HEK293 (cell line): ENCODE data around the gene CASTOR2.
A peak's percentile ranks its signal among the peaks of the same experiment; 100 is the strongest.

ENCODE experiments used
- CTCF ChIA-PET: fragments of 350-600 bp; formaldehyde crosslinking; extraction: SDS; loops from one replicate; lab custom pipeline; 2021; ENCODE audit warnings: antibody characterized with exemption; lab: Yijun Ruan, JAX
- POLR2A ChIA-PET: fragments of 300-600 bp; formaldehyde crosslinking; extraction: SDS; loops from one replicate; lab custom pipeline; 2020; ENCODE audit warnings: antibody characterized with exemption, inconsistent platforms; lab: Yijun Ruan, JAX
- H3K27ac ChIP-seq: fragments of 200-500 bp; sonication (Bioruptor generic); 2 replicates; pipeline ENCODE4 v1.5.1; 2014; ENCODE audit warnings: low read depth, low read length, control low read depth, inconsistent platforms; ENCODE audit errors: extremely low read depth
- H3K36me3 ChIP-seq, 2 experiments: fragments of 200-500 bp in 1 of 2; sonication (Bioruptor generic) in 1 of 2; 1 replicate in 1 of 2; 2 replicates in 1 of 2; pipeline ENCODE4 v1.5.1; 2014 to 2017; ENCODE audit warnings: inconsistent platforms in 2 of 2, low read length in 2 of 2; ENCODE audit not compliant: control insufficient read depth in 2 of 2, insufficient read depth in 1 of 2
- H3K4me1 ChIP-seq: fragments of 200-500 bp; sonication (Bioruptor generic); 2 replicates; pipeline ENCODE4 v1.5.1; 2014; ENCODE audit warnings: mild to moderate bottlenecking, low read length, inconsistent platforms; ENCODE audit not compliant: control insufficient read depth, insufficient read depth
- H3K4me3 ChIP-seq: 2 replicates; pipeline ENCODE4 v1.5.1; 2011; ENCODE audit warnings: low read depth, mild to moderate bottlenecking, control low read depth, low read length, moderate library complexity
- H3K9me3 ChIP-seq: fragments of 200-500 bp; sonication (Bioruptor generic); 2 replicates; pipeline ENCODE4 v1.5.1; 2014; ENCODE audit warnings: low read depth, low read length, inconsistent platforms; ENCODE audit not compliant: control insufficient read depth, insufficient read depth
- AEBP2 ChIP-seq: fragments of 450-650 bp; formaldehyde crosslinking; IDR thresholded peaks from 2 replicates; pipeline ENCODE4 v1.5.1; 2016; ENCODE audit warnings: missing biosample characterization, missing genetic modification characterization, borderline replicate concordance
- EGR2 ChIP-seq: fragments of 450-650 bp; formaldehyde crosslinking; IDR thresholded peaks from 2 replicates; pipeline ENCODE4 v1.5.1; 2016; ENCODE audit warnings: low read depth, missing biosample characterization, missing genetic modification characterization
- FEZF1 ChIP-seq: fragments of 450-650 bp; formaldehyde crosslinking; IDR thresholded peaks from 2 replicates; pipeline ENCODE4 v1.5.1; 2016; ENCODE audit warnings: missing biosample characterization, missing genetic modification characterization
- GFI1B ChIP-seq: fragments of 450-650 bp; formaldehyde crosslinking; IDR thresholded peaks from 2 replicates; pipeline ENCODE4 v1.5.1; 2016; ENCODE audit warnings: missing biosample characterization, missing genetic modification characterization
- HIC1 ChIP-seq: fragments of 450-650 bp; formaldehyde crosslinking; IDR thresholded peaks from 2 replicates; pipeline ENCODE4 v1.5.1; 2016; ENCODE audit warnings: missing biosample characterization, missing genetic modification characterization
- HOXC10 ChIP-seq: sonication (generic); formaldehyde crosslinking; IDR thresholded peaks from 2 replicates; pipeline ENCODE4 v1.8.1; 2023; ENCODE audit warnings: mild to moderate bottlenecking, missing genetic modification reagents
- WT1 ChIP-seq: fragments of 450-650 bp; formaldehyde crosslinking; IDR thresholded peaks from 2 replicates; pipeline ENCODE4 v1.5.1; 2016; ENCODE audit warnings: missing biosample characterization, missing genetic modification characterization
- ZBTB1 ChIP-seq: fragments of 450-650 bp; formaldehyde crosslinking; IDR thresholded peaks from 2 replicates; pipeline ENCODE4 v1.5.1; 2016; ENCODE audit warnings: missing biosample characterization, missing genetic modification characterization
- ZFP3 ChIP-seq: fragments of 450-650 bp; formaldehyde crosslinking; IDR thresholded peaks from 2 replicates; pipeline ENCODE4 v1.5.1; 2016; ENCODE audit warnings: low read depth, missing biosample characterization, missing genetic modification characterization
- ZNF133 ChIP-seq: fragments of 450-650 bp; formaldehyde crosslinking; IDR thresholded peaks from 2 replicates; pipeline ENCODE4 v1.5.1; 2016; ENCODE audit warnings: missing biosample characterization, missing genetic modification characterization
- ZNF146 ChIP-seq: fragments of 450-650 bp; formaldehyde crosslinking; IDR thresholded peaks from 2 replicates; pipeline ENCODE4 v1.5.1; 2016; ENCODE audit warnings: missing biosample characterization, missing genetic modification characterization
- ZNF16 ChIP-seq: fragments of 450-650 bp; formaldehyde crosslinking; IDR thresholded peaks from 2 replicates; pipeline ENCODE4 v1.5.1; 2016; ENCODE audit warnings: low read depth, missing biosample characterization, missing genetic modification characterization
- ZNF169 ChIP-seq: fragments of 450-650 bp; formaldehyde crosslinking; IDR thresholded peaks from 2 replicates; pipeline ENCODE4 v1.5.1; 2016; ENCODE audit warnings: missing biosample characterization, missing genetic modification characterization
- ZNF501 ChIP-seq: fragments of 450-650 bp; formaldehyde crosslinking; IDR thresholded peaks from 2 replicates; pipeline ENCODE4 v1.5.1; 2016; ENCODE audit warnings: missing biosample characterization, missing genetic modification characterization
- ZNF529 ChIP-seq: fragments of 450-650 bp; formaldehyde crosslinking; IDR thresholded peaks from 2 replicates; pipeline ENCODE4 v1.5.1; 2017; ENCODE audit warnings: missing genetic modification characterization, missing biosample characterization; ENCODE audit not compliant: insufficient replicate concordance
- ZNF623 ChIP-seq: fragments of 450-650 bp; formaldehyde crosslinking; IDR thresholded peaks from 2 replicates; pipeline ENCODE4 v1.5.1; 2016; ENCODE audit warnings: missing biosample characterization, missing genetic modification characterization
- ZNF629 ChIP-seq: fragments of 450-650 bp; formaldehyde crosslinking; IDR thresholded peaks from 2 replicates; pipeline ENCODE4 v1.5.1; 2017; ENCODE audit warnings: missing biosample characterization, missing genetic modification characterization
- ZNF692 ChIP-seq: fragments of 450-650 bp; formaldehyde crosslinking; IDR thresholded peaks from 2 replicates; pipeline ENCODE4 v1.5.1; 2016; ENCODE audit warnings: missing biosample characterization, missing genetic modification characterization
- ZSCAN23 ChIP-seq: fragments of 450-650 bp; formaldehyde crosslinking; IDR thresholded peaks from 2 replicates; pipeline ENCODE4 v1.5.1; 2016; ENCODE audit warnings: missing biosample characterization, missing genetic modification characterization
- TF ChIP-seq, protein P1 (sequence below): fragments of 450-650 bp; formaldehyde crosslinking; IDR thresholded peaks from 2 replicates; pipeline ENCODE4 v1.5.1; 2016; ENCODE audit warnings: missing biosample characterization, missing genetic modification characterization
- TF ChIP-seq, protein P2 (sequence below): fragments of 450-650 bp; formaldehyde crosslinking; IDR thresholded peaks from 2 replicates; pipeline ENCODE4 v1.5.1; 2017; ENCODE audit warnings: missing biosample characterization, missing genetic modification characterization
- TF ChIP-seq, protein P3 (sequence below): fragments of 450-650 bp; formaldehyde crosslinking; IDR thresholded peaks from 2 replicates; pipeline ENCODE4 v1.5.1; 2017; ENCODE audit warnings: missing biosample characterization, missing genetic modification characterization

CASTOR2 gene

DNA sequence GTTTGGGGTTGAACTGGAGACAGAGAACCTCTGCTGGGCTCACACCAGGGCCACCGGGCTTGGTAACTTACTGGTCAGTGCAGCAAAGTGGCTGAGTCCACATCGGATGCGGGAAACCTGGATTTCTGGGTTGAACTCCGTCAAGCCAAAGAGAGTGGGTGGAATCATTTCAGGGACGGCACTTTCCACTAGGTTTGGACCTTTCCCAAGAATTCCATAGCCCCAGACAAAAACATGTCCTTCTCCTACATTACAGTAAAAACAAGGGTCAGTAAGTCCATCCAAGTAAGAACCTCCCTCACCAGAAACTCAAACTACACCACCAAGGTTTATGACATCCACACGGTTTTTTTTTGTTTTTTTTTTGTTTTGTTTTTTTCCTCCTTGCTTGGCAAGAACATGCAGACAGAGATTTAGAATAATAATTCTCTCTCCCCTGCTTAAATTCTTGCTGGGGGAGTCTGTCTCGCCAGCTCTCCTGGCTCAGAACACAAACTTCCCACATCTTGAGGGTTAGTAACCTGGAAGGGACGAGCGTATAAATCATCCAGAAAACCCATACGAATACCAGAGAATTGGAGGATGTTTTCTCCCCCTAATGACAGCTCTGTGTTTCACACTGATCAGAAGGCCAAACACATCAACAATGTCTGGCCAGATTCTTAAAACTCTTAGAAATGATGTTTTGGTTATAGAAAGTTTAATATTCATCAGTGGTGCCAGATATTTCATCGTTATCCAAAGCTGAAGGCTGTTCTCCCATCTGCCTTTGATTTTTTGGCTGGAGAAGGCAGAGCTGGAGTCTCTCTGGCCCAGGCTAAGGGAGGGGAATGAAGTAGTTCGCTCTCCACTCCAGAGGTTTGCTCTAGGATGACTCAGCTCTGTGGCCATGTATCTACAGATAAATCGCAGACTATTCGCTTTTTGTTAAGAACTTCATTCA is 91.6 kb downstream of the CASTOR2 start:
- Histone ChIP-seq H3K4me3 (no peak overlapping the region), H3K9me3 (no peaks in the 10 kb centered on the region), H3K36me3 (peaks cover 33 to 78% of the 10 kb centered on the region in 2 experiments), H3K27ac (no peak overlapping the region), H3K4me1 (no peaks in the 10 kb centered on the region)
- TF ChIP-seq ZNF623, result no peak
- TF ChIP-seq ZNF133 (tag by site-specific recombination), result no peak
- TF ChIP-seq ZFP3 (tag by site-specific recombination), result no peak
- no peak for TF ChIP-seq ZNF169 (tag by site-specific recombination)
- TF ChIP-seq, protein P1, sequence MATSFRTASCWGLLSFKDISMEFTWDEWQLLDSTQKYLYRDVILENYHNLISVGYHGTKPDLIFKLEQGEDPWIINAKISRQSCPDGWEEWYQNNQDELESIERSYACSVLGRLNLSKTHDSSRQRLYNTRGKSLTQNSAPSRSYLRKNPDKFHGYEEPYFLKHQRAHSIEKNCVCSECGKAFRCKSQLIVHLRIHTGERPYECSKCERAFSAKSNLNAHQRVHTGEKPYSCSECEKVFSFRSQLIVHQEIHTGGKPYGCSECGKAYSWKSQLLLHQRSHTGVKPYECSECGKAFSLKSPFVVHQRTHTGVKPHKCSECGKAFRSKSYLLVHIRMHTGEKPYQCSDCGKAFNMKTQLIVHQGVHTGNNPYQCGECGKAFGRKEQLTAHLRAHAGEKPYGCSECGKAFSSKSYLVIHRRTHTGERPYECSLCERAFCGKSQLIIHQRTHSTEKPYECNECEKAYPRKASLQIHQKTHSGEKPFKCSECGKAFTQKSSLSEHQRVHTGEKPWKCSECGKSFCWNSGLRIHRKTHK (tag by site-specific recombination), result no peak
- no peak for TF ChIP-seq ZNF146 (tag by site-specific recombination)
- TF ChIP-seq ZNF16 (tag by site-specific recombination), result no peak
- TF ChIP-seq WT1 (tag by site-specific recombination), result no peak
- TF ChIP-seq HOXC10 (CRISPR knock-in tag), result no peak
- TF ChIP-seq, protein P2, sequence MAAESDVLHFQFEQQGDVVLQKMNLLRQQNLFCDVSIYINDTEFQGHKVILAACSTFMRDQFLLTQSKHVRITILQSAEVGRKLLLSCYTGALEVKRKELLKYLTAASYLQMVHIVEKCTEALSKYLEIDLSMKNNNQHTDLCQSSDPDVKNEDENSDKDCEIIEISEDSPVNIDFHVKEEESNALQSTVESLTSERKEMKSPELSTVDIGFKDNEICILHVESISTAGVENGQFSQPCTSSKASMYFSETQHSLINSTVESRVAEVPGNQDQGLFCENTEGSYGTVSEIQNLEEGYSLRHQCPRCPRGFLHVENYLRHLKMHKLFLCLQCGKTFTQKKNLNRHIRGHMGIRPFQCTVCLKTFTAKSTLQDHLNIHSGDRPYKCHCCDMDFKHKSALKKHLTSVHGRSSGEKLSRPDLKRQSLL (tag by site-specific recombination), result no peak
- no peak for TF ChIP-seq HIC1
- CTCF ChIA-PET, result interaction anchor here (0.9 kb wide), 1 partner anchor 10 kb away, joined by 3 read pairs; no protein-coding TSS in a partner anchor
- POLR2A ChIA-PET, result no interaction called here

- H3K4me3 ChIP-seq, result no peak overlapping the region
- H3K9me3 ChIP-seq, result no peaks in the 10 kb centered on the region
- TF ChIP-seq ZNF501, result no peak
- 0 out of 2 replicates have a peak, but pooled peaks have one; percentile 19 for TF ChIP-seq EGR2 (tag by site-specific recombination)
- H3K36me3 ChIP-seq, result peaks cover 46 to 82% of the 10 kb centered on the region in 2 experiments
- H3K4me1 ChIP-seq, result no peaks in the 10 kb centered on the region
- POLR2A ChIA-PET, result interaction anchor here (0.7 kb wide), 1 partner anchor 710 kb away, joined by 4 read pairs; no protein-coding TSS in a partner anchor
- CTCF ChIA-PET, result no interaction called here
- no peak overlapping the region for H3K27ac ChIP-seq
Measured at GRCh38 chr7:75058406-75058805, 93.9 kb downstream of the CASTOR2 start.

DNA sequence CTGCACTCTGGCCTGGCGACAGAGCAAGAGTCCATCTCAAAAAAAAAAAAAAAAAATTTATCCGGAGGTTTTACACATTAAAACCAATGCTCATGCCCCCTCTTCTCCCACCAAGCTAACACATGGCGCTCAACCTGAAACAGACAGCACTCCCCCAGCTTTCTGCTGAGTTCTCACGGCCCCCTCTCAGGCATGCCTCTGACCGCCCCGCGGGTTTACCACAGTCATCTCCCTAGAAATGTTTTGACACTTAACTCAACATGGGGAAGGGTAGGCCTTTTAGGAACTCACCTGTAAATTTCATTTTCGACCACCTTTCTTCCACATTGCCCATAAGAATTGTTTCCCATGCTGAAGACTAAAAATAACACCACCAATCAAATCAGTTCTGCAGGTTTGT is 99.8 kb downstream of the CASTOR2 start:
- Histone ChIP-seq H3K36me3 (peaks cover 67 to 72% of the 10 kb centered on the region in 2 experiments), H3K4me3 (no peak overlapping the region), H3K9me3 (no peaks in the 10 kb centered on the region), H3K4me1 (no peaks in the 10 kb centered on the region), H3K27ac (no peak overlapping the region)
- ChIA-PET POLR2A (no interaction called here), CTCF (no interaction called here)
- TF ChIP-seq FEZF1 (tag by site-specific recombination) (no peak), ZSCAN23 (no peak), ZNF629 (tag by site-specific recombination) (no peak), ZNF692 (no peak), ZBTB1 (tag by site-specific recombination) (no peak), ZNF529 (tag by site-specific recombination) (no peak), GFI1B (tag by site-specific recombination) (no peak), AEBP2 (tag by site-specific recombination) (no peak)
- TF ChIP-seq, protein P3, sequence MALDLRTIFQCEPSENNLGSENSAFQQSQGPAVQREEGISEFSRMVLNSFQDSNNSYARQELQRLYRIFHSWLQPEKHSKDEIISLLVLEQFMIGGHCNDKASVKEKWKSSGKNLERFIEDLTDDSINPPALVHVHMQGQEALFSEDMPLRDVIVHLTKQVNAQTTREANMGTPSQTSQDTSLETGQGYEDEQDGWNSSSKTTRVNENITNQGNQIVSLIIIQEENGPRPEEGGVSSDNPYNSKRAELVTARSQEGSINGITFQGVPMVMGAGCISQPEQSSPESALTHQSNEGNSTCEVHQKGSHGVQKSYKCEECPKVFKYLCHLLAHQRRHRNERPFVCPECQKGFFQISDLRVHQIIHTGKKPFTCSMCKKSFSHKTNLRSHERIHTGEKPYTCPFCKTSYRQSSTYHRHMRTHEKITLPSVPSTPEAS, result no peak
